HG03460 (cell line): Measurements from ENCODE around the gene HEXIM1.
A peak's percentile ranks its signal among the peaks of the same experiment; 100 is the strongest.

Experiments
- ATAC-seq: cut with Tn5 transposase; IDR thresholded peaks from one replicate; pipeline ENCODE4 v1.9.1; 2021; ENCODE audit not compliant: unreplicated experiment

Gene HEXIM1

DNA sequence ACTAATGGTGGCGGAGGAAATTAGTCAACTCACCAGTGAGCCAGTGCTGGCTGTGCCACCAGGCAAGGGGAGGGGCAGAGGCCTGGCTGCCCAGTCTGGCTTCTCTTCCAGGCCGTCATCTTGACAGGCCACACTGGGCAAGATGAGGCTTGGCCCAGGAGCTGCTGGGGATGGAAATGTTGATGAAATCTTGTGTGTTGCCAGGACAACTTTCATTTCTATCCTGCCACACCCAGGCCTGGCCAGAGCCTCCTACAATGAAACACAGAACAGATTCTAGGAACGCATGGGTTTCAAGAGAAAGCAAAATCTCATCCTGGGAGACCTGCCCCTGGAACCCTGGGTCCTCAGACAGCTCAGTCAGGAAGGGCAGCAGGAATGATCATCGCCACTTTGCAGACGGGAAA lies 22.7 kb downstream of the HEXIM1 start:
- no peak for ATAC-seq

DNA sequence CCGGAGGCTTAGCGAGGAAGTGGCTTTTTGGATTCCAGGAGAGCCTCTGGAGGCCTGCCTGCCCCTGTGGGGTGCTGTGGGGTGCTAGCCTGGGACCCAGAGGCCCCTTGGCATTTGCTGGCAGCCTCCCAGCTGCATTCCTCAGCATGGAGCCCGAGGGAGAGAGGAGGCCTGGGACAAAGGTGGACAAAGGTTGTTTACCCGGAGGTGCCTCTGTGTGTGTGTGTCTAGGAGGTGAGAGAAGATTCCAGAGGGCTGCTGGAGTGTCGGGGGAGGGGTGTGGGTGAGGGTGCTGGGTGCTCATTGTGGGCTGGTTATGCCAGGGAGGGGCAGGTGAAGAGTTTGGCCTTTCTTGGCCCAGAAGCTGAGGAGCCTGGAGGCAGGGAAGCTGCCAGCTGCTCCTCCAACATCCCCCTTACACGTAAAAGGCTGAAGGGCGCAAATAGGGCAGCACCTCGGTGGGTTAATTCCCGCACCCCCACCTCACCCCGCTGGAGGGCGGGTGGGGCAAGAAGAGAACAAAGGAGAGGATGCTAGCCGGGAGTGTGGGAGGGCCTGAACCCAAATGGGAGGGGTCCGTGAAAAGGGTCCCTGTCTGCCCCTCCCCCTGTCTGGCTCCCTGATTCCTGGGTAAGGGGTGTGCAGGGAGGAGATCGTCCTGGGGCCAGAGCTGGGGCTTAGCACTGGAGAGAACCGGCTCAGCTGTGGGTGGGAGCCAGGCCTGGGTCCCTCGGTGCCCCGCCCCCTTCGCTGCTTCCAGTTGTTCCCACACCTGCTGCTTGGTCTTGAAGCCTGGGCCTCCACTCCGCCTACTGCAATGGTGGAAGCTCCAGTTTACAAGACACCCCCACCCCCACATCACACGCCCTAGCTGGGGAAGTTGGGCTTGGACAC lies 23.3 kb downstream of the HEXIM1 start:
- ATAC-seq, result no peak

DNA sequence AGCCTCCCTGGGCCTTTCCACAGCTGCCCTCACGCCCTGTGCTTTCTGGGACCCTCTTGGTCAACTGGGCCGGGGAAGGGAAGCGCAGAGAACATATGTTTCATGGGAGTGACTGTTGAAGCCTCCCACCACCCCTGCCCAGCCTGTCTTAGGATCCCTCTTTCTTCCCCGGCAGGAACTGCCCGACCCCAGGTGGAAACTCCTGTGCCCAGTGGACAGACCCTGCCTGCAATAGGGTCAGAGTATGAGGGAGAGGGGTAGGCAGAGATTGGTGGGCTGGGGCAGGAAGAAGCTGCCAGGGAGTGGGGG lies 23.9 kb downstream of the HEXIM1 start:
- no peak for ATAC-seq

DNA sequence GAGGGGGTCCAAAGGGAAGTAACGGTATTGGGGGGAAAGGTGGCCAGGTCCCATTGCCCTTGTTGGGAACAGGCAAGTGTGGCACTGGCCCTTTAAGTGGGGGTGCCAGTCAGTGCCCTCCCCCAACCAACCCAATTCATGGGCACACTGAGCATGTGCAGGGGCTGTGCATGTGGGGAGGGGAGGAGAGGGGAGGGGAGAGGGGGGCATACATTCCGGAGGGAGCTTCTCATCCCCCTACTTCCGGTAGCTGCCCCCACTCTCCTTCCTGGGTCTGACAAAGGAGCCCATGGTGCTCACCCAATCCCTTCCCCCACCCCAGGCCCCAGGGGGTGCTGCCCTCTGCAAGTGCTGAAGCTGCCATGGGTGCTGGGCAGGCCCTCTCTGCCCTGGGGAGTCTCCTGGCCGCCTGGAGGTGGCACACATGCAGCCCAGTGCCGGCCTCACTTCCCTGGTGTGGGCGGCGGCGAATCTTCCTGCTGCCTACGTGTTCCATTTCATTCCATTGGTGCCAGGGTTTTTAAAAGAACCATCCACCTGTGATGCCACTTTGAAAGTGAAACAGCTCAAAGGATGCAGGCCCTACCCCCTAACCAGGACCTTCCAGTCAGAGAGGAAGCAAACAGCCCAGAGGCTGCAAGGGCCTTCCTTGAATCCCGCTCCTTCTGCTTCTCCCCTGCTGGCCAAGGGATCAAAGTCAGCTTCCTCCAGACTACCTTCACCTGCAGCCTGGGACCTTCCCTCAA lies 24.4 kb downstream of the HEXIM1 start:
- ATAC-seq, result no peak

DNA sequence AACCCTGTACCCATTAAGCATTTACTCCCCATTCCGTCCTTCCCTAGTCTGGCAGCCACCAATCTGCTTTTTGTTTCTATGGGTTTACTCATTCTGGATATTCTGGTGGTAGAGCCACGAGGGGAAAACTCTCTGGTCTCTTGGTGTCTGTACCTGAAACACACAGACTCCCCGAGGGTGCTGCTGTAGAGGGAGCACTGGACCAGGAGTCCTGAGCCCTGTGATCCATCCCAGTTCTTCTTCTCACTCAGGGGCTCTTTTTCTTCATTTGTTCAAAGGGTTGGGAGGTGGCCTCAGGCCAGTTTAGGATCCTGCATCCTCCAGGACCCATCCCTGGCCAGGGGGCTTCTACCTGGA lies 27.5 kb downstream of the HEXIM1 start:
- ATAC-seq, result no peak

DNA sequence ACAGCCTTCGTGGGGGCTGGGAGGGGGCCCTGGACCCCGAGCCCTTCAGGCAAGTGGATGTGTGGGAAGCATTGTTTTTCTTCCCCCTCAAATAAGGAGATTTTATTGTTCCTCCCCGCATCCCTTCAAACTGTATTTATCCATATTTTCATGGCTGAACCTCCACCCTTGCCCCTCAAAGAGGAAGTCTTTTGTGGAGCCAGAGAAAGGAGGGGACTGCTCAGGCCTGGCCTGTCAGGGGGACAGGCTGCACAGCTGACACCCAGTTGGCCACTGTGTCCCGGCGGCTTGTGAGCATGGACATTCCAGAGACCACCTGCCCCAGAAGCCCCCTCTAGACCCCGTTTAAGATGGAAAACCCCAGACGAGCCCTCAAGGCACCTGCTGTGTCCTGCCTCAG lies 29.3 kb downstream of the HEXIM1 start:
- ATAC-seq, result no peak

DNA sequence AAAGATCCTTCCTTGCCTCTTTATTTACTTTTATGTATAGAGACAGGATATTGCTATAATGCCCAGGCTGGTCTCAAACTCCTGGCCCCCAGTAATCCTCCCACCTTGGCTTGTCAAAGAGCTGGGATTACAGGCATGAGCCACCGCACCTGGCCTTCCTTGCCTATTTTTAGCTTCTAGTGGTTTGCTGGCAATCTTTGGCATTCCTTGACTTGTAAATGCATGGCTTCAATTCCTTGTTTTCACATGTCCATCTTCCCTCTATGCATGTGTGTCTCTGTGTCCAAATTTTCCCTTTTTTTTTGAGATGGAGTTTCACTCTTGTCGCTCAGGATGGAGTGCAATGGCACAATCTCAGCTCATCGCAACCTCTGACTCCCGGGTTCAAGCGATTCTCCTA lies 35.9 kb downstream of the HEXIM1 start:
- no peak for ATAC-seq

DNA sequence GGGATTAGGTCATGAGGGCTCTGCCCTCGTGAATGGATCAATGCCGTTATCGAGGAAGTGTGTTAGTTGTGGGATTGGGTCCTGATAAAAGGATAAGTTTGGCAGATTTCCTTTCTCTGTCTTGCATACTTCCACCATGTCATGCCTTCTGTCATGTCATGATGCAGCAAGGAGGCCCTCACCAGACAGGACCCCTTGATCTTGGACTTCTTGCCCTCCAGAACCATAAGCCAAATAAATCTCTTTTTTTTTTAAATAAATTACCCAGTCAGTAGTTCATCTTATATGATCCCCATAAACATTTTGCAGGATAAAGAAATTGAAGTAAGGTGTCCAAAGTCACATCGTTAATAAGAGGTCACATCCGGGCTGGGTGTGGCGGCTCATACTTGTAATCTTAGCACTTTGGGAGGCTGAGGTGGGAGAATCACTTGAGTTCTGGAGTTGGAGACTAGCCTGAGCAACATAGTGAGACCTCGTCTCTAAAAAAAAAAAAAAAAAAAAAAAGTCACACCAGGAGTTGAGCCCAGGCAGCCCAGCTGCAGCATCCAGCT lies 38.6 kb downstream of the HEXIM1 start:
- no peak for ATAC-seq

DNA sequence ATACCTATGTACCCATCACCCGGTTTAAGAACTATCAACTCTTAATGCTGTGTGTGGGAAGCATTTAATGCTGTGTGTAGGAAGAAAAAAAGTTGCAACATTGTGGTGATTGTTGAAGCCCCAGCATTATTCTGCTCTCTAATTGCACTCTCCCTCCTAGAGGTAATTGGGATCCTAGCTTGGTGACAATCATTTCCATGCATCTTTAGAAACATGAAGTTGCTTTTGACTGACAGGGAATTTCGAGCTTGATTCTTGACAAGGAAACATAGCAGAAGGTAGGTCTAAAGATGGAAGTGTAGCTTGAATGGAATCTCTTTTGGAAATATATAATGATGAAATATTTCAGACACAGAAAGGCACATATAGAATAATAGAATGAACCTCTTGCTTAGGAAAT lies 40.7 kb downstream of the HEXIM1 start:
- ATAC-seq, result no peak

DNA sequence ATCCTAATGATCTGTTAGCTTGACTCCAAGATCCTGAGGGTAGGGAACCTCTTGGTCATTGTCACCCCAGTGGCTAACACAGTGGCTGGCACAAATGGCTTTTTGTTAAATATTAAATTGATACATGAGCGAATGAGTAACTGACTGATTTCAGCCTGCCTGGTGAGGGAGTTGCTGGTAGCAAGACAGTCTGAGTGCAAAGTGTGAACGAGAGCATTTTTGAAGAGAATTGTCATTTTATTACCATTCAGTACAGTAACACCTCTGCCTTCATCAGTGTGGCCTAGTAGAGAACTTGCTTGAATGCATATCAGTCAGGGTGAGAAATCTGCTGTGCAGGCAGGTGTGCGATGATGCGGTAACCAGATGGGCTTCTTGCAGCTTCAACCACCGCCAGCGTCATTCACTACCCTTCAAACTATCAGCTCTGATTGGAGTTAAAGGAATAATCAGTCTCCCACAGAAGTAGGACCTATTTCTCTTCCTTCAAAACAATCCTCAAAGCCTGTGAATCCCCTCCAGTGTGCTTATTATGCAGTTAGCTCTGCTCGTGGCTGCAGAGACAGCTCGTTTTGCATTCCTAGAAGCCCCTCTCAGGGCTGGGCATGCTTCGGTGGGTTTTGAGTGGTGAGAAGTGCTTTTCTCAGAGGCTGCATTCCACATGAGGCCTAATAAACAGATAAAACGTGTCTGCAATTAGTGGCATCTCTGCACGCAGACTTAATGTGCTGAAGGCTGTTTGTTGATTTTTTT lies 42.4 kb downstream of the HEXIM1 start:
- ATAC-seq, result no peak

DNA sequence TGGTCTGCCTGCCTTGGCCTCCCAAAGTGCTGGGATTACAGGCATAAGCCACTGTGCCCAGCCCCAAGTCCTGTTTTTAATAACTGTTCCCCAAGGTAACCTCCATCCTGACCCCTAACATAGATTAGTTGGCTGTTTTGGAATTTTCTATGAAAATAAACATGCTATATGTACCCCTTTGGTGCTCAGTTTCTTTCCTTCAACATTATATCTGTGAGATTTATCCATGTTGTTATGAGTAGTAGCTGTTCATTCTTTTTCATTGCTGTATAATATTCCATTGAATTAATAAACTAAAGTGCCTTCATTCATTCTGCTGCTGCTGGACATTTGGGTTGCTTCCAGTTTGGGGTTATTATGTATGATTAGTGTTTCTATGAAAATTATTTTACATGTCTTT lies 47.1 kb downstream of the HEXIM1 start:
- no peak for ATAC-seq

DNA sequence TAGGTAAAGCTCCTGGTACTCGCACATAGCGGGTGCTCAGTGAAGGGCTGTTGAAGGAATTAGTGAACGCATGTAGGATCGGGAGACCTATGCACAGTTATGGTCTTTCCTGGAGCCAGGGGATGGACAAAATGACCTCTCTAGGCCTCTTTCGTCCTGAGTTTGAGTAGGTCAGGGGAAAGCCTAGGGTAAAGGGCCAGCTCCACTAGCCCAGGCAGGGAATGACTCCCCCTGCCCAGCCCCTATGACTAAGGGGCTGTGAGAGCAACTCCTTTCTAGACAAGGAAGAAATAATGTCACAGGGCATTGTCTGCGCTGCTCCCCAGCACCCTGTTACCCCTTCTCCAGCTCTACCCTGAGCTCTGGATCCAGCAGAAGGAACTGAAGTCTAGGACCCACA lies 48.8 kb downstream of the HEXIM1 start:
- no peak for ATAC-seq

DNA sequence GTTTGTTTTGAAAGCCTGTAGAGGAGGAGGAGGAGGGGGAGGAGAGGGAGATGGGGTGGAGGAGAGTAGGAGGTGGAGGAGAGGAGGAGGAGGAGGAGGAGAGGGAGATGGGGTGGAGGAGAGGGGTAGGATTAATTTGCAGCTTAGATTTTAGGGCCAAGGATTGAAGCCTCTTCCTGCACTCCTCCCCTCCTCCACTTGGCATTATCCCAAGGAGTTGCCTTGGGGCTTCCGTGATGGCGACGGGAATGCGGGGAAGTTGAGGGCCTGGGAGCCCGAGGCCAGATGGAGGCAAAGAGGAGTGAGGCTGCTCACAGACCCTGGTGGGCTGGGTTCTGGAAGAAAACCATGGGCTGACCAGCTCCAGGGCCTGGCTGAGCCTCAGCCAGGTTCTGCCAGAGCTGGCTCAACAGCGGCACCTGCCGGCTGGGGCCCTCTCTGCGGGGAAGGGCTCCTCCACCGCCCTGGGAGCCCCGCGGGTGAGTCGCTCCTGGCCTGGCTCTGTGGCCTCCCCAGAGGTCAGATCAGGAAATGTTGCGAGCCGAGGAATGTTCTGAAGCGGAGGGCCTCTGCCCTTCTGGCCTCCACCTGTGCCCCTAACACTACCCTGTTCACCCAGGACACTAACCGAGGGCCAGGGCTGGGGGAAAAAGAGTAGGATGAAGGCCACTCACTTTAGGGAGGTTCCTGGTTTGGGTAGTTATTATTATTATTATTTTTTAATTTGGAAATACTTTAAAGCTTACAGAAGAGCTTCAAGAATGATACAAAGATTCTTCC lies 49.5 kb downstream of the HEXIM1 start:
- ATAC-seq, result peak; percentile 77

DNA sequence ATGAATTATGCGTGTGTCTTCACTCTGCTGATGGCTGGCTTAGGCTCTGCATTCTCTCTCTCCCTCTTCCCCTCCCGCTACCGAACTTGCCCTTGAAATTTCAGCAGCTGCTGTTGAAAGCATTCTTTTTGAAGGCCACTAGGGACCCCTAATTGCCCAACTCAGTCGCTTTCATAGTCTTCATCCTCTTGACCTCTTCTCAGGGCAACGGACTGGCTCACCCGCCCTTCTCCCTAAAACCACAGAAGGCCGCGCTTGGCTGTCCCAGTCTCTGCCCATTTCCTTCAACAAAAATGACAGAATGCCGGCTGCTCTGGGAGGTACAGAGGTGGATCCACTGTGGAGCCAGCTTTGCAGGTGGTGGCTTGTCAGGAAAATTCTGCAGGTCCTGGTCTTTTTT lies 52.4 kb downstream of the HEXIM1 start:
- ATAC-seq, result no peak

DNA sequence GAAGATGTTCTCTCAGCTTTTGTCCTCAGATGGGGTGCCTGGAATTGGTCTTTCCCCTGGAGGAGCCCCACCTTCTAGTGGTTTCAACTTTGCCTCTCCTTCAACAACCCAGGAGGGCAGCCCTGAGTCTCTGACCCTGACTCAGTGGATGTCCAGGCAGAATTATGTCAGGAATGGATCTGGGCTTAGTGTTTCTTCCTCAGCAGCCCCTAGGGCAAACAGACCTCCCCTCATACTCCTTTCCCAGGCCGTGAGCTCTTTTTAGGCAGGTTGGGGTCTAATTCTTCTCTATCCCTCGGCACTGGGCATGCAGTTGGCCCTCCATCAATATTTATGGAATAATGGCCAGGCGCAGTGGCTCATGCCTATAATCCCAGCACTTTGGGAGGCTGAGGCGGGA lies 53.2 kb downstream of the HEXIM1 start:
- no peak for ATAC-seq
